Upper lobe of left lung (tissue), 4 donors: Measurements from ENCODE around the gene SCARB1.

Experiments used
- CTCF ChIP-seq, 6 experiments: fragments of 450-650 bp in 4 of 6; fragments of 200-600 bp in 2 of 6; sonication (generic) in 2 of 6; IDR thresholded peaks; one replicate each; pipeline ENCODE4 v1.5.1; 2016 to 2019; ENCODE audit warnings: antibody characterized with exemption in 6 of 6
- EP300 ChIP-seq, 4 donors: sonication (generic); formaldehyde crosslinking; IDR thresholded peaks; one replicate each; pipeline ENCODE4 v1.5.1; 2017; ENCODE audit warnings: antibody characterized with exemption in 4 of 4, control low read depth in 2 of 4
- POLR2A ChIP-seq, 4 donors: fragments of 450-650 bp; IDR thresholded peaks; one replicate each; pipeline ENCODE4 v1.5.1; 2016 to 2017; ENCODE audit warnings: antibody characterized with exemption in 4 of 4, mild to moderate bottlenecking in 2 of 4
- POLR2AphosphoS5 ChIP-seq, 2 donors: sonication (generic); formaldehyde crosslinking; IDR thresholded peaks; one replicate each; pipeline ENCODE4 v1.5.1; 2017; ENCODE audit warnings: antibody characterized with exemption in 2 of 2

GRCh38 chr12:124769163-124769530, 94.5 kb downstream of the SCARB1 start:
- TF ChIP-seq CTCF (IDR thresholded peaks at IDR 0.05) (no peak), POLR2A (IDR thresholded peaks at IDR 0.05) (no peak), EP300 (IDR thresholded peaks at IDR 0.05) (no peak), POLR2AphosphoS5 (IDR thresholded peaks at IDR 0.05) (no peak)
